VCaP (cell line): ENCODE data around the gene PLA2G2A.

Source experiments
- H3K27ac ChIP-seq: fragments of 450-650 bp; 2 replicates; pipeline ENCODE4 v1.5.1; 2017
- CTCF ChIP-seq: fragments of 450-650 bp; conservative IDR thresholded peaks from 2 replicates; pipeline ENCODE4 v1.5.1; 2017; ENCODE audit warnings: mild to moderate bottlenecking, moderate library complexity

The PLA2G2A gene

GRCh38 chr1:19969898-19970660 lies 9.3 kb downstream of the PLA2G2A start:
- no peak overlapping the region for H3K27ac ChIP-seq
- no peak for TF ChIP-seq CTCF

- H3K27ac ChIP-seq = no peak overlapping the region
- no peak for TF ChIP-seq CTCF
Observed at GRCh38 chr1:19967808-19968207, 11.6 kb downstream of the PLA2G2A start.

- H3K27ac ChIP-seq = no peak overlapping the region
- TF ChIP-seq CTCF = no peak
Observed at GRCh38 chr1:19964542-19964941, 14.9 kb downstream of the PLA2G2A start.

- TF ChIP-seq CTCF = no peak
Observed at GRCh38 chr1:19963636-19964035, 15.8 kb downstream of the PLA2G2A start.

GRCh38 chr1:19960591-19960990 lies 18.8 kb downstream of the PLA2G2A start:
- no peak for TF ChIP-seq CTCF
- H3K27ac ChIP-seq = no peak overlapping the region

More at GRCh38 chr1:19963636-19964035, 15.8 kb downstream of the PLA2G2A start:
- no peak overlapping the region for H3K27ac ChIP-seq

GRCh38 chr1:19957779-19958178 lies 21.6 kb downstream of the PLA2G2A start:
- TF ChIP-seq CTCF = no peak; the same call in 1 of the 2 replicates
- H3K27ac ChIP-seq = no peak overlapping the region

- no peak for TF ChIP-seq CTCF
- no peak overlapping the region for H3K27ac ChIP-seq
Observed at GRCh38 chr1:19955534-19956170, 23.8 kb downstream of the PLA2G2A start.
